HCT116 (cell line): ENCODE results near the gene TMEM81. TPM values are rescaled to one million over a fixed set of nuclear protein-coding genes. Genes with fewer than 3 reads are reported as not detected.

ENCODE experiments used
- ATAC-seq: fragments of 200-7000 bp; cut with Tn5 transposase; 2 replicates; pipeline ENCODE4 v1.9.1; 2020; ENCODE audit warnings: mild to moderate bottlenecking, moderate library complexity
- BruUV-seq: library from RNA; stranded (reverse); fragments of 400-500 nt; replicated peaks from 2 replicates; lab custom pipeline; 2021; lab: Mats Ljungman, UMichigan
- CTCF ChIA-PET: fragments of 300-600 bp; sonication (Branson Sonifier 250); formaldehyde crosslinking; loops from one replicate; lab custom pipeline; 2021; ENCODE audit warnings: antibody characterized with exemption; lab: Charles Lee
- POLR2A ChIA-PET: fragments of 300-600, 350-600 bp; sonication (Branson Sonifier 250); formaldehyde crosslinking; loops from one replicate; lab custom pipeline; 2021; ENCODE audit warnings: antibody characterized with exemption; lab: Charles Lee
- RAD21 ChIA-PET, 2 experiments: fragments of 300-600 bp; sonication (Branson Sonifier 250); formaldehyde crosslinking; loops; one replicate each; lab custom pipeline; 2023; ENCODE audit warnings: low total read pairs in 2 of 2; ENCODE audit not compliant: uncharacterized antibody in 2 of 2, unreplicated experiment in 2 of 2, low non-redundant PET in 1 of 2; lab: Charles Lee
- DNase-seq: peaks from one replicate; pipeline ENCODE4 v3.0.0-alpha.2; 2010; ENCODE audit warnings: low read depth, low spot score
- H2AFZ ChIP-seq: fragments of 200-600 bp; shearing (Covaris generic), sonication (generic); 2 replicates; pipeline ENCODE4 v1.6.1; 2017; ENCODE audit warnings: low read depth, mixed run types, mixed read lengths, antibody characterized with exemption, low read length; ENCODE audit not compliant: poor library complexity, severe bottlenecking
- H3K27ac ChIP-seq: 2 replicates; pipeline ENCODE4 v1.5.1; 2012; ENCODE audit warnings: low read depth, low read length
- H3K27me3 ChIP-seq: fragments of 200-600 bp; sonication (generic); 2 replicates; pipeline ENCODE4 v1.6.1; 2016; ENCODE audit warnings: mixed run types, low read length, mixed read lengths; ENCODE audit not compliant: insufficient read depth
- H3K36me3 ChIP-seq, 2 experiments: fragments of 200-500 bp in 1 of 2; fragments of 200-600 bp in 1 of 2; sonication (Bioruptor generic) in 1 of 2; sonication (generic) in 1 of 2; 2 replicates each; pipeline versions ENCODE4 v1.5.1 to v1.6.1; 2014 to 2016; ENCODE audit warnings: low read length in 2 of 2, inconsistent platforms in 1 of 2, mixed read lengths in 1 of 2, mixed run types in 1 of 2; ENCODE audit not compliant: insufficient read depth in 2 of 2, control insufficient read depth in 1 of 2
- H3K4me1 ChIP-seq, 2 experiments: fragments of 200-600 bp in 1 of 2; sonication (generic) in 1 of 2; 2 replicates each; pipeline versions ENCODE4 v1.5.1 to v1.6.1; 2012 to 2017; ENCODE audit warnings: low read length in 2 of 2, inconsistent platforms in 1 of 2, mild to moderate bottlenecking in 1 of 2, mixed read lengths in 1 of 2, mixed run types in 1 of 2, moderate library complexity in 1 of 2; ENCODE audit not compliant: insufficient read depth in 2 of 2, control insufficient read depth in 1 of 2
- H3K4me2 ChIP-seq: fragments of 200-600 bp; sonication (generic); 2 replicates; pipeline ENCODE4 v1.6.1; 2017; ENCODE audit warnings: mixed run types, low read length, mixed read lengths
- H3K4me3 ChIP-seq, 2 experiments: fragments of 200-600 bp in 1 of 2; sonication (generic) in 1 of 2; replicated peaks in 1 of 2; 2 replicates each; pipeline ENCODE4 v1.5.1; 2011 to 2016; ENCODE audit warnings: low read length in 2 of 2, control low read depth in 1 of 2, low read depth in 1 of 2, mild to moderate bottlenecking in 1 of 2, mixed read lengths in 1 of 2, mixed run types in 1 of 2
- H3K79me2 ChIP-seq: fragments of 200-600 bp; sonication (generic); 2 replicates; pipeline ENCODE4 v1.6.1; 2017; ENCODE audit warnings: mild to moderate bottlenecking, mixed run types, low read length, moderate library complexity, mixed read lengths; ENCODE audit not compliant: insufficient read depth
- H3K9ac ChIP-seq: fragments of 200-600 bp; sonication (generic); 2 replicates; pipeline ENCODE4 v1.6.1; 2016; ENCODE audit warnings: low read length, mixed read lengths
- H3K9me2 ChIP-seq: fragments of 200-600 bp; sonication (generic), shearing (Covaris generic); 2 replicates; pipeline ENCODE4 v1.6.1; 2017; ENCODE audit warnings: mixed run types, mild to moderate bottlenecking, moderate library complexity; ENCODE audit not compliant: insufficient read depth
- H3K9me3 ChIP-seq, 2 experiments: fragments of 200-500 bp in 1 of 2; fragments of 200-600 bp in 1 of 2; sonication (Bioruptor generic) in 1 of 2; sonication (generic) in 1 of 2; 2 replicates each; pipeline ENCODE4 v1.6.1; 2014 to 2017; ENCODE audit warnings: low read length in 2 of 2, mixed read lengths in 2 of 2, inconsistent platforms in 1 of 2, low read depth in 1 of 2, mild to moderate bottlenecking in 1 of 2, mixed run types in 1 of 2, moderate library complexity in 1 of 2; ENCODE audit not compliant: control insufficient read depth in 1 of 2, insufficient read depth in 1 of 2
- H4K20me1 ChIP-seq: fragments of 200-600 bp; sonication (generic), shearing (Covaris generic); 2 replicates; pipeline ENCODE4 v1.6.1; 2017; ENCODE audit warnings: mixed run types, mild to moderate bottlenecking, moderate library complexity; ENCODE audit not compliant: insufficient read depth
- CBX3 ChIP-seq: IDR thresholded peaks from 2 replicates; pipeline ENCODE4 v1.6.1; 2012; ENCODE audit warnings: low read depth
- CEBPB ChIP-seq: IDR thresholded peaks from 2 replicates; pipeline ENCODE4 v1.6.1; 2012; ENCODE audit warnings: low read depth
- ELF1 ChIP-seq: IDR thresholded peaks from 2 replicates; pipeline ENCODE4 v1.6.1; 2012; ENCODE audit warnings: low read depth, borderline replicate concordance
- EZH2 ChIP-seq: fragments of 200-600 bp; sonication (generic); IDR thresholded peaks from 2 replicates; pipeline ENCODE4 v1.6.1; 2017; ENCODE audit warnings: antibody characterized with exemption, mixed run types
- JUND ChIP-seq: IDR thresholded peaks from 2 replicates; pipeline ENCODE4 v1.6.1; 2012
- POLR2A ChIP-seq: IDR thresholded peaks from 2 replicates; pipeline ENCODE4 v1.7.0; 2011; ENCODE audit warnings: borderline replicate concordance; ENCODE audit not compliant: insufficient read depth, insufficient read length; ENCODE audit errors: extremely low read depth
- POLR2AphosphoS5 ChIP-seq: IDR thresholded peaks from 2 replicates; pipeline ENCODE4 v1.6.1; 2011; ENCODE audit warnings: mild to moderate bottlenecking, low read depth, low read length, moderate library complexity
- SIN3A ChIP-seq: IDR thresholded peaks from 2 replicates; pipeline ENCODE4 v1.6.1; 2012; ENCODE audit warnings: low read depth
- SRF ChIP-seq: IDR thresholded peaks from 2 replicates; pipeline ENCODE4 v1.6.1; 2012; ENCODE audit warnings: low read depth
- YY1 ChIP-seq: IDR thresholded peaks from 2 replicates; pipeline ENCODE4 v1.6.1; 2011; ENCODE audit warnings: low read length, low read depth, moderate library complexity, mild to moderate bottlenecking; ENCODE audit not compliant: insufficient replicate concordance; ENCODE audit errors: extremely low read depth
- ZNF274 ChIP-seq: fragments of 200-500 bp; sonication (Bioruptor generic); IDR thresholded peaks from 2 replicates; pipeline ENCODE4 v1.6.1; 2014; ENCODE audit warnings: mild to moderate bottlenecking, low read depth, low read length, inconsistent platforms
- intact Hi-C: fragments of 100-400 bp; cut with micrococcal nuclease; formaldehyde crosslinking; loops from 2 replicates; pipeline ENCODE4 v1.10.0; 2022
- total RNA-seq: library from RNA; stranded (reverse); gene quantifications from one replicate; pipeline ENCODE4 v1.2.1, GENCODE V29; 2021; ENCODE audit not compliant: unreplicated experiment
- TF ChIP-seq, protein P1 (sequence below): IDR thresholded peaks from 2 replicates; pipeline ENCODE4 v1.6.1; 2011; ENCODE audit warnings: mild to moderate bottlenecking, low read length, moderate library complexity; ENCODE audit not compliant: insufficient replicate concordance; ENCODE audit errors: extremely low read depth
- TF ChIP-seq, protein P2 (sequence below), 3 experiments: fragments of 200-600 bp in 1 of 3; sonication (generic) in 1 of 3; IDR thresholded peaks in 2 of 3; conservative IDR thresholded peaks in 1 of 3; 2 replicates each; pipeline ENCODE4 v1.5.1; 2012 to 2017; ENCODE audit warnings: low read depth in 2 of 3, low read length in 2 of 3, antibody characterized with exemption in 1 of 3, borderline replicate concordance in 1 of 3, control low read depth in 1 of 3, mild to moderate bottlenecking in 1 of 3, mixed read lengths in 1 of 3, mixed run types in 1 of 3, moderate library complexity in 1 of 3; ENCODE audit not compliant: insufficient read depth in 1 of 3
- TF ChIP-seq, protein P3 (sequence below): IDR thresholded peaks from 2 replicates; pipeline ENCODE4 v1.6.1; 2012

Gene TMEM81
- total RNA-seq, 1 experiment from 2014 or later = 4.9 TPM

DNA sequence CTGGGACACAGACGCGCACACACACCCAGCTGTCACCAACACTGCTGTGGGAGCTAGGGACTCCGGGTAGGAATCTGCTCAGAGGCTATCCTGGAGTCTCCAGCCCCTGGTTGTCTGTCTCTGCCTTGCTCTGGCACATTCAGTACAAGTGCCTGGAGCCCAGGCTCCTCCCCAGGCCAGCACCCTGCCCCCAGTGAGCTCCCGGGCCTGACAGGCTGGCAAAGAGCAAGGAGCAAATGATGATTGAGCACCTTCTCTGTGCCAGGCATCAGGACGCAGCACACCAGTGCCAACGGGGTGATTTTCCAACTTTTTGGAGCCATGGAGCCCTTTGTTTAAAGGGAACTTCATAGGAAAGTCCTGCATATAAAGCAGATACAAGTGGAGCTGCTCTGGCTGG, 34.8 kb downstream of the TMEM81 start:
- peaks cover 35% of the 10 kb centered on the region; the same call in 1 of the 2 replicates for H3K27me3 ChIP-seq

More for the DNA sequence above, 34.8 kb downstream of the TMEM81 start:
- intact Hi-C loops = no loop called here
- Histone ChIP-seq H3K9ac (no peak overlapping the region), H3K4me3 (no peak overlapping the region), H2AFZ (no peak overlapping the region), H3K4me1 (no peaks in the 10 kb centered on the region), H3K4me2 (no peak overlapping the region), H3K79me2 (no peaks in the 10 kb centered on the region), H3K9me3 (no peaks in the 10 kb centered on the region), H4K20me1 (no peaks in the 10 kb centered on the region), H3K36me3 (no peaks in the 10 kb centered on the region), H3K9me2 (no peaks in the 10 kb centered on the region), H3K27ac (no peak overlapping the region)
- RAD21 ChIA-PET = no interaction called here
- ATAC-seq (no peak), DNase-seq (no peak)
- no TSS peak for BruUV-seq
- TF ChIP-seq EZH2 (no peak), POLR2A (no peak), SIN3A (no peak), CBX3 (no peak), ZNF274 (no peak), SRF (no peak), ELF1 (no peak), POLR2AphosphoS5 (no peak), CEBPB (no peak), YY1 (no peak), JUND (no peak)
- TF ChIP-seq, protein P1, sequence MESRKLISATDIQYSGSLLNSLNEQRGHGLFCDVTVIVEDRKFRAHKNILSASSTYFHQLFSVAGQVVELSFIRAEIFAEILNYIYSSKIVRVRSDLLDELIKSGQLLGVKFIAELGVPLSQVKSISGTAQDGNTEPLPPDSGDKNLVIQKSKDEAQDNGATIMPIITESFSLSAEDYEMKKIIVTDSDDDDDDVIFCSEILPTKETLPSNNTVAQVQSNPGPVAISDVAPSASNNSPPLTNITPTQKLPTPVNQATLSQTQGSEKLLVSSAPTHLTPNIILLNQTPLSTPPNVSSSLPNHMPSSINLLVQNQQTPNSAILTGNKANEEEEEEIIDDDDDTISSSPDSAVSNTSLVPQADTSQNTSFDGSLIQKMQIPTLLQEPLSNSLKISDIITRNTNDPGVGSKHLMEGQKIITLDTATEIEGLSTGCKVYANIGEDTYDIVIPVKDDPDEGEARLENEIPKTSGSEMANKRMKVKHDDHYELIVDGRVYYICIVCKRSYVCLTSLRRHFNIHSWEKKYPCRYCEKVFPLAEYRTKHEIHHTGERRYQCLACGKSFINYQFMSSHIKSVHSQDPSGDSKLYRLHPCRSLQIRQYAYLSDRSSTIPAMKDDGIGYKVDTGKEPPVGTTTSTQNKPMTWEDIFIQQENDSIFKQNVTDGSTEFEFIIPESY = no peak
- TF ChIP-seq, protein P2, sequence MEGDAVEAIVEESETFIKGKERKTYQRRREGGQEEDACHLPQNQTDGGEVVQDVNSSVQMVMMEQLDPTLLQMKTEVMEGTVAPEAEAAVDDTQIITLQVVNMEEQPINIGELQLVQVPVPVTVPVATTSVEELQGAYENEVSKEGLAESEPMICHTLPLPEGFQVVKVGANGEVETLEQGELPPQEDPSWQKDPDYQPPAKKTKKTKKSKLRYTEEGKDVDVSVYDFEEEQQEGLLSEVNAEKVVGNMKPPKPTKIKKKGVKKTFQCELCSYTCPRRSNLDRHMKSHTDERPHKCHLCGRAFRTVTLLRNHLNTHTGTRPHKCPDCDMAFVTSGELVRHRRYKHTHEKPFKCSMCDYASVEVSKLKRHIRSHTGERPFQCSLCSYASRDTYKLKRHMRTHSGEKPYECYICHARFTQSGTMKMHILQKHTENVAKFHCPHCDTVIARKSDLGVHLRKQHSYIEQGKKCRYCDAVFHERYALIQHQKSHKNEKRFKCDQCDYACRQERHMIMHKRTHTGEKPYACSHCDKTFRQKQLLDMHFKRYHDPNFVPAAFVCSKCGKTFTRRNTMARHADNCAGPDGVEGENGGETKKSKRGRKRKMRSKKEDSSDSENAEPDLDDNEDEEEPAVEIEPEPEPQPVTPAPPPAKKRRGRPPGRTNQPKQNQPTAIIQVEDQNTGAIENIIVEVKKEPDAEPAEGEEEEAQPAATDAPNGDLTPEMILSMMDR (IDR thresholded peaks at IDR 0.05 in 2 of 3, conservative IDR thresholded peaks at IDR 0.05 in 1 of 3; ENCODE audit: borderline replicate concordance in 1 of 3, insufficient read depth in 1 of 3, low read depth in 2 of 3, low read length in 2 of 3) = no peak
- TF ChIP-seq, protein P3, sequence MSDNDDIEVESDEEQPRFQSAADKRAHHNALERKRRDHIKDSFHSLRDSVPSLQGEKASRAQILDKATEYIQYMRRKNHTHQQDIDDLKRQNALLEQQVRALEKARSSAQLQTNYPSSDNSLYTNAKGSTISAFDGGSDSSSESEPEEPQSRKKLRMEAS = no peak
- POLR2A ChIA-PET = no interaction called here
- CTCF ChIA-PET = interaction anchor here (0.7 to 1.9 kb wide), 2 partner anchors 12 to 14 kb away, joined by 3 to 6 read pairs; no protein-coding TSS in a partner anchor
